ENCODE data around the gene ZNF793. TPM values are rescaled to one million over a fixed set of nuclear protein-coding genes. Genes with fewer than 3 reads are reported as not detected.

Gene ZNF793
- total RNA-seq, 1 donor from 2014 or later = 1.8 TPM

DNA sequence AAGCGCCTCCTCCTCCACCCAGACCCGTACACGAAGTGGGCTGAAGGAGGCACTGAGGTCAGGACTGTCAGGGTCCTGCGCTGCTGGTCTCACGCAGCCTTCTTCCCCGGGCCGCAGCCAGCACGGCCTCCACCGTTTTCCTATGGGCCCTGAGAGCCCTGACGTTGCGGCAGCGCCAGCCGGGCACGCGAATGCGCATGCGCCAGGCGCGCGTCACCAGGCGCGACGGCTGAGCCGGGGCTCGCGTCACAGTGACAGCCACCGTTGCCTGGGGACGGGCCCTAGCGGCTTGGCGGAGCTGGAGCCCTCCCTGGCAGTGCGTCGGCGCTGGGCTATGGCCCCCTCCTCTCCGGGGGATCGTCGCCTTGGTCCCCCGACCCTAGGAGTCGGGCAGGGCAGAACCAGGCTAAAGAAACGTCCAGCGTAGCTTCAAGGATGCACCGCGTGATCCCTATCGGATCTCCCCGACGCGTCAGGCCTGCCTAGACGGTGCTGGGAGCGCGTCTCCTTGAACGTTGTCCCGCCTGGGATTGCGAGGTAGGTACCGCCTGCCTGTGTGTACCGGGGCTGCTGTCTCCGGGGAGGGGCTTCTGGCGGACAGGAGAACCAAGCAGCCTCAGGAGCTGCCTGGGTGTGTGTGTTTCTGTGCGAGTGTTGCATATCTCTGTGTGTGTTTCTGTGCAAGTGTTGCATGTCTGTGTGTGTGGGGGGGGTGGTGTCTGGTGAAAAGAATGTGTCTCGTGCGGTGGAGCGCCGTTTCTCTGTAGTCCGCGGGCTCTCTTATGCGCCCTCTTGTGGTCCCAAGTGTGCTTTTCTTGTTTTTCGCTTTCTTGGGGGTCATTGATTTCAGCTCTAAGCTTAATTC lies 44.6 kb downstream of the ZNF793 start:
- Histone ChIP-seq H3K4me3 (ENCODE audit: low read depth, low read length) (peak overlapping the region; percentile 82), H3K27me3 (ENCODE audit: control insufficient read depth, insufficient read depth, low read length) (no peaks in the 10 kb centered on the region), H3K36me3 (ENCODE audit: control insufficient read depth, insufficient read depth, low read length) (no peaks in the 10 kb centered on the region)
- peak; percentile 40 for DNase-seq (ENCODE audit: low read depth)
- FAIRE-seq = no peak
- TF ChIP-seq CTCF (IDR thresholded peaks at IDR 0.05; ENCODE audit: insufficient read depth, low read length, severe bottlenecking) = peak; percentile 71

- Histone ChIP-seq H3K4me3 (ENCODE audit: low read depth, low read length) (no peak overlapping the region), H3K27me3 (ENCODE audit: control insufficient read depth, insufficient read depth, low read length) (no peaks in the 10 kb centered on the region), H3K36me3 (ENCODE audit: control insufficient read depth, insufficient read depth, low read length) (no peaks in the 10 kb centered on the region)
- FAIRE-seq (no peak), DNase-seq (ENCODE audit: low read depth) (no peak)
- TF ChIP-seq CTCF (IDR thresholded peaks at IDR 0.05; ENCODE audit: insufficient read depth, low read length, severe bottlenecking) = no peak
These were observed 56.8 kb downstream of the ZNF793 start for GRCh38 chr19:37563518-37563917.

DNA sequence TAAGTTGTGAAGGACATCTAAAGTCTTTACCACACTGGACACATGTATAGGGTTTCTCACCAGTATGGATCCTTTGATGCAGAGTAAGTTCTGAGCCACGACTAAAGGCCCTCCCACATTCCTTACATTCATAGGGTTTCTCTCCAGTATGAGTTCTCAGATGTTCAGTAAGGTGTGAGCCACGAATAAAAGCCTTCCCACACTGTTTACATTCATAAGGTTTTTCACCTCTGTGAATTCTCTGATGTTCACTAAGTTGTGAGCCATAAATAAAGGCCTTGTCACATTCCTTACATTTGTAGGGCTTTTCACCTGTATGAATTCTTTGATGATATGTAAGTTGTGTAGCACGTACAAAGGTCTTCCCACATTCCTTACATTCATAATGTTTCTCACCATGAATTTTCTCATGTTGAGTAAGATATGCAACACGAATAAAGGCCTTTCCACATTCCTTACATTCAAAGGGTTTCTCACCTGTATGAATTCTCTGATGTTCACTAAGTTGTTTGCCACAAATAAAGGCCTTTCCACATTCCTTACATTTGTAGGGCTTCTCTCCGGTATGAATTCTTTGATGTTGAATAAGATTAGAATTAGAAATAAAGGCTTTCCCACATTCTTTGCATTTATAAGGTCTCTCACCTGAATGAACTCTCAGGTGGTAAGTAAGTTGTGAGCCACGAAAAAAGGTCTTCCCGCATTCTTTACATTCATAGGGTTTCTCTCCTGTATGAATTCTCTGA lies 58.1 kb downstream of the ZNF793 start:
- DNase-seq (ENCODE audit: low read depth) (no peak), FAIRE-seq (no peak)
- Histone ChIP-seq H3K4me3 (ENCODE audit: low read depth, low read length) (no peak overlapping the region), H3K36me3 (ENCODE audit: control insufficient read depth, insufficient read depth, low read length) (no peaks in the 10 kb centered on the region), H3K27me3 (ENCODE audit: control insufficient read depth, insufficient read depth, low read length) (no peaks in the 10 kb centered on the region)
- no peak for TF ChIP-seq CTCF (IDR thresholded peaks at IDR 0.05; ENCODE audit: insufficient read depth, low read length, severe bottlenecking)

GRCh38 chr19:37565370-37565669 lies 58.6 kb downstream of the ZNF793 start:
- no peak for TF ChIP-seq CTCF (IDR thresholded peaks at IDR 0.05; ENCODE audit: insufficient read depth, low read length, severe bottlenecking)
- no peak for FAIRE-seq
- H3K36me3 ChIP-seq (ENCODE audit: control insufficient read depth, insufficient read depth, low read length) = no peaks in the 10 kb centered on the region
- DNase-seq (ENCODE audit: low read depth) = no peak
- no peak overlapping the region for H3K4me3 ChIP-seq (ENCODE audit: low read depth, low read length)
- H3K27me3 ChIP-seq (ENCODE audit: control insufficient read depth, insufficient read depth, low read length) = no peaks in the 10 kb centered on the region

DNA sequence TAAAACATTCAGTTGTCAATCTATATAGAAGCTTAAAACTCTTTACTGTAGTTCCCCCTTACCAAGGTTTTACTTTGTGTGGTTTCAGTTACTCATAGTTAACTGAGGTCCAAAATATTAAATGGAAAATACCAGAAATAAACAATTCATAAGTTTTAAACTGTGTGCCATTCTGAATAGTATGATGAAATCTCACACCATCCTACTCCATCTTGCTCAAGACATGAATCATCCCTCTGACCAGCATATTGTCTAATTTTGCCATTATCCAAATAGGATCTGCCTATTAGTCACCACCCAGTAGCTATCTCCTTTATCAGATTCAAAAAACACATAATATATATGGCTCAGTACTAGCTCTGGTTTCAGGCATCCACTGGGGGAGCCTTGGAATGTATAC lies 65.5 kb downstream of the ZNF793 start:
- TF ChIP-seq CTCF (IDR thresholded peaks at IDR 0.05; ENCODE audit: insufficient read depth, low read length, severe bottlenecking) = no peak
- FAIRE-seq (no peak), DNase-seq (ENCODE audit: low read depth) (peak; percentile 78)
- Histone ChIP-seq H3K36me3 (ENCODE audit: control insufficient read depth, insufficient read depth, low read length) (no peaks in the 10 kb centered on the region), H3K4me3 (ENCODE audit: low read depth, low read length) (no peak overlapping the region), H3K27me3 (ENCODE audit: control insufficient read depth, insufficient read depth, low read length) (no peaks in the 10 kb centered on the region)
